HEK293T (cell line): ENCODE data around the gene CADM1.
A peak's percentile ranks its signal among the peaks of the same experiment; 100 is the strongest.

Experiments
- CTCF ChIA-PET: fragments of 350-600 bp; formaldehyde crosslinking; extraction: SDS; loops from one replicate; lab custom pipeline; 2021; ENCODE audit warnings: antibody characterized with exemption, inconsistent platforms; lab: Yijun Ruan, JAX
- POLR2A ChIA-PET: fragments of 350-600 bp; formaldehyde crosslinking; extraction: SDS; loops from one replicate; lab custom pipeline; 2020; ENCODE audit warnings: antibody characterized with exemption, inconsistent platforms; lab: Yijun Ruan, JAX
- DNase-seq: peaks from one replicate; pipeline ENCODE4 v3.0.0; 2012; ENCODE audit warnings: mixed read lengths; ENCODE audit errors: extremely low spot score
- ARNT ChIP-seq: fragments of 450-650 bp; IDR thresholded peaks from 2 replicates; pipeline ENCODE4 v1.6.1; 2017; ENCODE audit warnings: mild to moderate bottlenecking
- BHLHE40 ChIP-seq: fragments of 450-650 bp; IDR thresholded peaks from 2 replicates; pipeline ENCODE4 v1.6.1; 2016; ENCODE audit warnings: mild to moderate bottlenecking, moderate library complexity, borderline replicate concordance
- CTBP1 ChIP-seq: fragments of 450-650 bp; IDR thresholded peaks from 2 replicates; pipeline ENCODE4 v1.6.1; 2016; ENCODE audit warnings: borderline replicate concordance
- ELF4 ChIP-seq: fragments of 450-650 bp; IDR thresholded peaks from 2 replicates; pipeline ENCODE4 v1.6.1; 2017; ENCODE audit warnings: antibody characterized with exemption
- FOXA1 ChIP-seq: fragments of 450-650 bp; IDR thresholded peaks from 2 replicates; pipeline ENCODE4 v1.6.1; 2016; ENCODE audit warnings: mild to moderate bottlenecking
- FOXK2 ChIP-seq: fragments of 450-650 bp; IDR thresholded peaks from 2 replicates; pipeline ENCODE4 v1.6.1; 2016; ENCODE audit warnings: mild to moderate bottlenecking
- FOXM1 ChIP-seq: fragments of 450-650 bp; IDR thresholded peaks from 2 replicates; pipeline ENCODE4 v1.6.1; 2017; ENCODE audit warnings: mild to moderate bottlenecking, borderline replicate concordance
- HDGF ChIP-seq: fragments of 450-650 bp; IDR thresholded peaks from 2 replicates; pipeline ENCODE4 v1.6.1; 2017; ENCODE audit warnings: antibody characterized with exemption, borderline replicate concordance
- L3MBTL2 ChIP-seq: fragments of 450-650 bp; conservative IDR thresholded peaks from 2 replicates; pipeline ENCODE4 v1.6.1; 2016; ENCODE audit warnings: mild to moderate bottlenecking
- LEF1 ChIP-seq: fragments of 450-650 bp; IDR thresholded peaks from 2 replicates; pipeline ENCODE4 v1.6.1; 2017; ENCODE audit warnings: mild to moderate bottlenecking, borderline replicate concordance
- NFRKB ChIP-seq: fragments of 450-650 bp; IDR thresholded peaks from 2 replicates; pipeline ENCODE4 v1.6.1; 2016; ENCODE audit warnings: mild to moderate bottlenecking, moderate library complexity
- PKNOX1 ChIP-seq: fragments of 450-650 bp; IDR thresholded peaks from 2 replicates; pipeline ENCODE4 v1.6.1; 2016
- SP1 ChIP-seq: fragments of 450-650 bp; IDR thresholded peaks from 2 replicates; pipeline ENCODE4 v1.6.1; 2017
- SUZ12 ChIP-seq: fragments of 450-650 bp; IDR thresholded peaks from 2 replicates; pipeline ENCODE4 v1.6.1; 2016; ENCODE audit warnings: mild to moderate bottlenecking
- TARDBP ChIP-seq: fragments of 450-650 bp; IDR thresholded peaks from 2 replicates; pipeline ENCODE4 v1.6.1; 2016
- ZNF384 ChIP-seq: fragments of 450-650 bp; IDR thresholded peaks from 2 replicates; pipeline ENCODE4 v1.6.1; 2016

Gene CADM1

GRCh38 chr11:115202074-115202473 is 302.1 kb downstream of the CADM1 start:
- ChIA-PET CTCF (interaction anchor here (0.6 to 1.4 kb wide), 4 partner anchors 12 to 301 kb away, joined by 3 to 6 read pairs (median 4); no protein-coding TSS in a partner anchor), POLR2A (no interaction called here)
- DNase-seq: no peak
- TF ChIP-seq ZNF384 (0 out of 2 replicates have a peak, but pooled peaks have one; percentile 8), NFRKB (no peak)

- no peak for TF ChIP-seq ARNT
- peak; percentile 85 for TF ChIP-seq PKNOX1
- POLR2A ChIA-PET: no interaction called here
These were observed 303.0 kb downstream of the CADM1 start for GRCh38 chr11:115201111-115201792.

GRCh38 chr11:115199481-115200069 is 304.6 kb downstream of the CADM1 start:
- TF ChIP-seq ZNF384 (no peak), HDGF (no peak), SP1 (no peak), LEF1 (no peak), L3MBTL2 (no peak), ARNT (no peak), BHLHE40 (no peak), FOXM1 (no peak), TARDBP (no peak), ELF4 (no peak), PKNOX1 (no peak), FOXK2 (no peak)
- DNase-seq: no peak
- CTCF ChIA-PET: interaction anchor here (0.7 kb wide), 1 partner anchor 418 kb away, joined by 3 read pairs; no protein-coding TSS in a partner anchor
- POLR2A ChIA-PET: no interaction called here

More at GRCh38 chr11:115201111-115201792, 303.0 kb downstream of the CADM1 start:
- DNase-seq: peak; percentile 27
- CTCF ChIA-PET: interaction anchor here (0.6 to 1.4 kb wide), 2 partner anchors 14 to 35 kb away, joined by 4 to 6 read pairs; no protein-coding TSS in a partner anchor

- POLR2A ChIA-PET: interaction anchor here (1.2 kb wide), 1 partner anchor 12 kb away, joined by 3 read pairs; no protein-coding TSS in a partner anchor
- peak; percentile 46 for DNase-seq
- CTCF ChIA-PET: no interaction called here
- TF ChIP-seq PKNOX1 (peak; percentile 24), L3MBTL2 (peak; percentile 41; the same call in 1 of the 2 replicates), SUZ12 (no peak), FOXK2 (no peak), ZNF384 (peak; percentile 40; the same call in 1 of the 2 replicates), LEF1 (no peak), NFRKB (no peak), ARNT (peak; percentile 87), HDGF (no peak), SP1 (no peak), BHLHE40 (no peak), TARDBP (no peak), ELF4 (no peak), CTBP1 (peak; percentile 67), FOXA1 (no peak), FOXM1 (no peak)
These were observed 305.9 kb downstream of the CADM1 start for GRCh38 chr11:115198321-115198741.

- CTCF ChIA-PET: interaction anchor here (1.2 kb wide), 1 partner anchor 19 kb away, joined by 4 read pairs; no protein-coding TSS in a partner anchor
- DNase-seq: no peak
- POLR2A ChIA-PET: no interaction called here
- no peak for TF ChIP-seq SP1
- TF ChIP-seq CTBP1: no peak
- no peak for TF ChIP-seq TARDBP
- TF ChIP-seq NFRKB: no peak
- no peak for TF ChIP-seq FOXA1
- TF ChIP-seq BHLHE40: no peak
- TF ChIP-seq L3MBTL2: no peak
- TF ChIP-seq LEF1: no peak
These were observed 306.8 kb downstream of the CADM1 start for GRCh38 chr11:115197433-115197832.

GRCh38 chr11:115197031-115197430 is 307.2 kb downstream of the CADM1 start:
- ChIA-PET POLR2A (no interaction called here), CTCF (interaction anchor here (1.2 kb wide), 1 partner anchor 19 kb away, joined by 4 read pairs; no protein-coding TSS in a partner anchor)
- TF ChIP-seq BHLHE40: no peak
- no peak for TF ChIP-seq LEF1
- TF ChIP-seq FOXK2: no peak
- TF ChIP-seq PKNOX1: no peak
- no peak for TF ChIP-seq L3MBTL2
- TF ChIP-seq FOXM1: no peak
- TF ChIP-seq ZNF384: no peak
- TF ChIP-seq SUZ12: no peak
- TF ChIP-seq HDGF: no peak
- DNase-seq: no peak
